Gastrocnemius medialis (tissue), 4 donors: Measurements from ENCODE around the gene PTPN21.

Source experiments
- POLR2A ChIP-seq, 2 donors: fragments of 450-650 bp; IDR thresholded peaks; one replicate each; pipeline ENCODE4 v1.6.1; 2017; ENCODE audit warnings: antibody characterized with exemption in 2 of 2, mild to moderate bottlenecking in 2 of 2, moderate library complexity in 2 of 2
- TF ChIP-seq, protein P1 (sequence below), 5 experiments: fragments of 450-650 bp in 3 of 5; fragments of 200-600 bp in 2 of 5; sonication (generic) in 2 of 5; IDR thresholded peaks in 4 of 5; conservative IDR thresholded peaks in 1 of 5; 1 replicate in 4 of 5; 2 replicates in 1 of 5; pipeline ENCODE4 v1.5.1; 2016 to 2019; ENCODE audit warnings: antibody characterized with exemption in 5 of 5, mild to moderate bottlenecking in 3 of 5, moderate library complexity in 3 of 5

- TF ChIP-seq, protein P1, sequence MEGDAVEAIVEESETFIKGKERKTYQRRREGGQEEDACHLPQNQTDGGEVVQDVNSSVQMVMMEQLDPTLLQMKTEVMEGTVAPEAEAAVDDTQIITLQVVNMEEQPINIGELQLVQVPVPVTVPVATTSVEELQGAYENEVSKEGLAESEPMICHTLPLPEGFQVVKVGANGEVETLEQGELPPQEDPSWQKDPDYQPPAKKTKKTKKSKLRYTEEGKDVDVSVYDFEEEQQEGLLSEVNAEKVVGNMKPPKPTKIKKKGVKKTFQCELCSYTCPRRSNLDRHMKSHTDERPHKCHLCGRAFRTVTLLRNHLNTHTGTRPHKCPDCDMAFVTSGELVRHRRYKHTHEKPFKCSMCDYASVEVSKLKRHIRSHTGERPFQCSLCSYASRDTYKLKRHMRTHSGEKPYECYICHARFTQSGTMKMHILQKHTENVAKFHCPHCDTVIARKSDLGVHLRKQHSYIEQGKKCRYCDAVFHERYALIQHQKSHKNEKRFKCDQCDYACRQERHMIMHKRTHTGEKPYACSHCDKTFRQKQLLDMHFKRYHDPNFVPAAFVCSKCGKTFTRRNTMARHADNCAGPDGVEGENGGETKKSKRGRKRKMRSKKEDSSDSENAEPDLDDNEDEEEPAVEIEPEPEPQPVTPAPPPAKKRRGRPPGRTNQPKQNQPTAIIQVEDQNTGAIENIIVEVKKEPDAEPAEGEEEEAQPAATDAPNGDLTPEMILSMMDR (IDR thresholded peaks at IDR 0.05 in 4 of 5, conservative IDR thresholded peaks at IDR 0.05 in 1 of 5): no peak
- TF ChIP-seq POLR2A (IDR thresholded peaks at IDR 0.05): no peak
Observed at GRCh38 chr14:88542857-88543795, 11.7 kb downstream of the PTPN21 start.
